HepG2 (cell line): ENCODE measurements around the gene TXNDC11. TPM values are rescaled to one million over a fixed set of nuclear protein-coding genes. Genes with fewer than 3 reads are reported as not detected.

Experiments
- ARID2 ChIP-seq: sonication (generic); formaldehyde crosslinking; IDR thresholded peaks from 2 replicates; pipeline ENCODE4 v1.8.1; 2022; ENCODE audit warnings: mild to moderate bottlenecking, missing genetic modification reagents, borderline replicate concordance
- ATF4 ChIP-seq, 2 experiments: fragments of 450-650 bp in 1 of 2; sonication (generic) in 1 of 2; formaldehyde crosslinking; IDR thresholded peaks; 2 replicates each; pipeline versions ENCODE4 v1.5.0 to v1.8.0; 2020 to 2022; ENCODE audit warnings: mild to moderate bottlenecking in 1 of 2, missing genetic modification reagents in 1 of 2
- GABPB1 ChIP-seq: IDR thresholded peaks from 2 replicates; pipeline ENCODE4 v1.6.1; 2016; ENCODE audit warnings: mild to moderate bottlenecking, missing genetic modification reagents, moderate library complexity, missing compliant biosample characterization
- MYC ChIP-seq: sonication (generic); formaldehyde crosslinking; IDR thresholded peaks from 2 replicates; pipeline ENCODE4 v1.9.0; 2021; ENCODE audit warnings: missing genetic modification reagents, borderline replicate concordance
- NR2F1 ChIP-seq, 2 experiments: fragments of 450-650 bp in 1 of 2; formaldehyde crosslinking in 1 of 2; IDR thresholded peaks; 2 replicates each; pipeline versions ENCODE4 v1.5.0 to v1.6.1; 2016 to 2020; ENCODE audit warnings: mild to moderate bottlenecking in 1 of 2, missing compliant biosample characterization in 1 of 2, missing genetic modification reagents in 1 of 2, moderate library complexity in 1 of 2
- NRL ChIP-seq: sonication (generic); formaldehyde crosslinking; IDR thresholded peaks from 2 replicates; pipeline ENCODE4 v1.5.0; 2020; ENCODE audit warnings: missing genetic modification reagents, mild to moderate bottlenecking, moderate library complexity, borderline replicate concordance
- POGK ChIP-seq: sonication (generic); formaldehyde crosslinking; conservative IDR thresholded peaks from 2 replicates; pipeline ENCODE4 v1.8.0; 2022; ENCODE audit warnings: mild to moderate bottlenecking, moderate library complexity, missing genetic modification reagents
- RARA ChIP-seq: IDR thresholded peaks from 2 replicates; pipeline ENCODE4 v1.6.1; 2016; ENCODE audit warnings: missing genetic modification reagents, missing compliant biosample characterization
- TCF12 ChIP-seq, 2 experiments: fragments of 450-650 bp in 1 of 2; sonication (generic) in 1 of 2; formaldehyde crosslinking in 1 of 2; IDR thresholded peaks; 2 replicates each; pipeline versions ENCODE4 v1.6.1 to v1.8.0; 2017 to 2022; ENCODE audit warnings: antibody characterized with exemption in 1 of 2, mild to moderate bottlenecking in 1 of 2, missing genetic modification reagents in 1 of 2, moderate library complexity in 1 of 2
- ZBTB10 ChIP-seq: sonication (generic); formaldehyde crosslinking; IDR thresholded peaks from 2 replicates; pipeline ENCODE4 v1.4.0; 2020; ENCODE audit warnings: missing genetic modification reagents, borderline replicate concordance
- ZFAT ChIP-seq: sonication (generic); formaldehyde crosslinking; conservative IDR thresholded peaks from 2 replicates; pipeline ENCODE4 v1.8.1; 2023; ENCODE audit warnings: missing genetic modification reagents, inconsistent platforms
- ZNF235 ChIP-seq: sonication (generic); formaldehyde crosslinking; IDR thresholded peaks from 2 replicates; pipeline ENCODE4 v1.8.1; 2023; ENCODE audit warnings: mild to moderate bottlenecking, missing genetic modification reagents, borderline replicate concordance
- ZNF333 ChIP-seq: sonication (generic); formaldehyde crosslinking; IDR thresholded peaks from 2 replicates; pipeline ENCODE4 v1.4.0; 2020; ENCODE audit warnings: mild to moderate bottlenecking, missing genetic modification reagents, borderline replicate concordance
- ZNF558 ChIP-seq: sonication (generic); formaldehyde crosslinking; IDR thresholded peaks from 2 replicates; pipeline ENCODE4 v1.9.0; 2022; ENCODE audit warnings: mild to moderate bottlenecking, missing genetic modification reagents, borderline replicate concordance
- ZNF746 ChIP-seq: sonication (generic); formaldehyde crosslinking; IDR thresholded peaks from 2 replicates; pipeline ENCODE4 v1.8.0; 2022; ENCODE audit warnings: mild to moderate bottlenecking, missing genetic modification reagents
- ZNF782 ChIP-seq: sonication (generic); formaldehyde crosslinking; IDR thresholded peaks from 2 replicates; pipeline ENCODE4 v1.4.0; 2020; ENCODE audit warnings: missing genetic modification reagents, mild to moderate bottlenecking, borderline replicate concordance
- polyA plus RNA-seq, 8 experiments: library from polyadenylated mRNA; depleted of rRNA in 3 of 8; stranded (reverse) in 7 of 8; unstranded in 1 of 8; fragments of >200 nt; fragmentation: Illumina TruSeq in 4 of 8; extraction: Trizol in 4 of 8; gene quantifications; 2 replicates each; pipeline versions ENCODE4 v1.2.1 to v1.2.3, GENCODE V29; 2011 to 2016; ENCODE audit warnings: low read depth in 4 of 8, missing spikeins in 1 of 8, mixed read lengths in 1 of 8; ENCODE audit not compliant: insufficient read depth in 1 of 8
- total RNA-seq, 5 experiments: library from RNA; depleted of rRNA; stranded (reverse); fragments of >200 nt; fragmentation: Illumina TruSeq; extraction: Trizol; gene quantifications; 2 replicates each; pipeline ENCODE4 v1.2.3, GENCODE V29; 2016; ENCODE audit warnings: low read depth in 1 of 5
- TF ChIP-seq, protein P1 (sequence below): sonication (generic); IDR thresholded peaks from 2 replicates; pipeline ENCODE4 v1.6.1; 2016; ENCODE audit warnings: low read depth, borderline replicate concordance
- TF ChIP-seq, protein P2 (sequence below): sonication (generic); formaldehyde crosslinking; IDR thresholded peaks from 2 replicates; pipeline ENCODE4 v1.8.1; 2023; ENCODE audit warnings: mild to moderate bottlenecking, moderate library complexity, missing genetic modification reagents
- TF ChIP-seq, protein P3 (sequence below): sonication (generic); formaldehyde crosslinking; IDR thresholded peaks from 2 replicates; pipeline ENCODE4 v1.5.0; 2020; ENCODE audit warnings: missing genetic modification reagents, mild to moderate bottlenecking, borderline replicate concordance

Gene TXNDC11
- total and polyA plus RNA-seq, 2 of the 13 experiments (the other 11 are each of a cell fraction or from before 2014, with no cell fraction given) = 74.9 to 123 TPM

DNA sequence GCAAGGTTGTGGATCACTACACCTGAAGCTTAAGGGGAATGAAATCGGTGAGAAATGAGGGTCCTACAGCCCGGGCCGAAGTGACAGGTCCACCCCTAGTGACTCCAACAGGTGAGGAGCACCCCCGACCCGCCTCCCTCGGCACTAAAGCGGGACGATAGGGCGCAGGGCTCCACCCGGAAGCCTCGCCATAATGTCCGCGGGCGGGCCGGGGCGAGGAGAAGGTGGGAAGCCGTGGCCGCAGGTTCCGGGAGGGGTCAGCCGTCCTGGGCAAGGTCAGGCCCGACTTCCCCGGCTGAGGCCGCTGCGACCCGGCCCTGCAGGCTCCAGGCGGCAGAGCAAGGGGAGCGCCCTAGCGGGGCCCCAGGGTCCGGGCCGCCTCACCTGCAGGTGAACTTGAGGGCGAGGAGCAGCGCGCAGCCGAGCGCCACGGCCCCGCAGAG, 543 bp downstream of the TXNDC11 start (continued):
- TF ChIP-seq ZBTB10 (CRISPR knock-in tag) (peak; percentile 0; the same call in 1 of the 2 replicates), ZNF235 (CRISPR knock-in tag) (peak; percentile 93), NRL (CRISPR knock-in tag) (peak; percentile 83), ZFAT (CRISPR knock-in tag) (peak; percentile 89), POGK (CRISPR knock-in tag) (peak; percentile 39; the same call in 1 of the 2 replicates), ATF4 (CRISPR knock-in tag; IDR thresholded peaks at IDR 0.05) (no peak), ZNF746 (CRISPR knock-in tag) (peak; percentile 24; the same call in 1 of the 2 replicates), MYC (CRISPR knock-in tag) (no peak; the same call in 1 of the 2 replicates), RARA (no peak; the same call in 1 of the 2 replicates), NR2F1 (CRISPR knock-in tag; IDR thresholded peaks at IDR 0.05) (peak in 1 of 2 experiments; percentile 45; a peak in 1 of 4 replicates), TCF12 (IDR thresholded peaks at IDR 0.05) (no peak), TCF12 (CRISPR knock-in tag; IDR thresholded peaks at IDR 0.05) (no peak), GABPB1 (CRISPR knock-in tag) (peak; percentile 61; the same call in 1 of the 2 replicates), ZNF333 (peak; percentile 86), ARID2 (CRISPR knock-in tag) (no peak; the same call in 1 of the 2 replicates), ZNF558 (peak; percentile 99; the same call in 1 of the 2 replicates), ZNF782 (CRISPR knock-in tag) (peak; percentile 50; the same call in 1 of the 2 replicates)
- TF ChIP-seq, protein P1, sequence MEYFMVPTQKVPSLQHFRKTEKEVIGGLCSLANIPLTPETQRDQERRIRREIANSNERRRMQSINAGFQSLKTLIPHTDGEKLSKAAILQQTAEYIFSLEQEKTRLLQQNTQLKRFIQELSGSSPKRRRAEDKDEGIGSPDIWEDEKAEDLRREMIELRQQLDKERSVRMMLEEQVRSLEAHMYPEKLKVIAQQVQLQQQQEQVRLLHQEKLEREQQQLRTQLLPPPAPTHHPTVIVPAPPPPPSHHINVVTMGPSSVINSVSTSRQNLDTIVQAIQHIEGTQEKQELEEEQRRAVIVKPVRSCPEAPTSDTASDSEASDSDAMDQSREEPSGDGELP = peak; percentile 34; the same call in 1 of the 2 replicates
- TF ChIP-seq, protein P2, sequence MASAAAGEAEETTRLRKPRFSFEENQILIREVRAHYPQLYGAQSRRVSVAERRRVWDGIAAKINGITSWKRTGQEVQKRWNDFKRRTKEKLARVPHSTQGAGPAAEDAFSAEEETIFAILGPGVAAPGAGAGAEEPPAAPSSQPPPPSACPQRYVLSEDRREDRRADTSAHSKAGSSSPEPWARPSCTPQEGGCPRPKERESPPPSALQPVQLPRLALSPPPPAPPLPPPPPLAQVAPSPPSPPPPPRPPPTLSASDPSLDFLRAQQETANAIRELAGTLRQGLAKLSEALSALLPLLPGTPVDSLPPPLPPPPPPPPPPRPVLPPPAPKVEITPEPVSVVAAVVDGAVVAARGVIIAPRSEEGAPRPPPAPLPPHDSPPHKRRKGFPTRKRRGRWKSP = peak; percentile 75
- TF ChIP-seq, protein P3, sequence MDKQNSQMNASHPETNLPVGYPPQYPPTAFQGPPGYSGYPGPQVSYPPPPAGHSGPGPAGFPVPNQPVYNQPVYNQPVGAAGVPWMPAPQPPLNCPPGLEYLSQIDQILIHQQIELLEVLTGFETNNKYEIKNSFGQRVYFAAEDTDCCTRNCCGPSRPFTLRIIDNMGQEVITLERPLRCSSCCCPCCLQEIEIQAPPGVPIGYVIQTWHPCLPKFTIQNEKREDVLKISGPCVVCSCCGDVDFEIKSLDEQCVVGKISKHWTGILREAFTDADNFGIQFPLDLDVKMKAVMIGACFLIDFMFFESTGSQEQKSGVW = peak; percentile 97
